GM23248 (cell line): ENCODE measurements around the gene DDRGK1.

Experiments used
- EZH2 ChIP-seq: fragments of 200-600 bp; sonication (generic); IDR thresholded peaks from 2 replicates; pipeline ENCODE4 v1.6.1; 2018; ENCODE audit warnings: antibody characterized with exemption, mild to moderate bottlenecking; ENCODE audit not compliant: insufficient read depth, poor library complexity, severe bottlenecking
- EZH2phosphoT487 ChIP-seq: fragments of 200-600 bp; sonication (generic); IDR thresholded peaks from 2 replicates; pipeline ENCODE4 v1.6.1; 2018; ENCODE audit warnings: antibody characterized with exemption, moderate library complexity, mild to moderate bottlenecking, low read depth; ENCODE audit not compliant: insufficient read depth

DNA sequence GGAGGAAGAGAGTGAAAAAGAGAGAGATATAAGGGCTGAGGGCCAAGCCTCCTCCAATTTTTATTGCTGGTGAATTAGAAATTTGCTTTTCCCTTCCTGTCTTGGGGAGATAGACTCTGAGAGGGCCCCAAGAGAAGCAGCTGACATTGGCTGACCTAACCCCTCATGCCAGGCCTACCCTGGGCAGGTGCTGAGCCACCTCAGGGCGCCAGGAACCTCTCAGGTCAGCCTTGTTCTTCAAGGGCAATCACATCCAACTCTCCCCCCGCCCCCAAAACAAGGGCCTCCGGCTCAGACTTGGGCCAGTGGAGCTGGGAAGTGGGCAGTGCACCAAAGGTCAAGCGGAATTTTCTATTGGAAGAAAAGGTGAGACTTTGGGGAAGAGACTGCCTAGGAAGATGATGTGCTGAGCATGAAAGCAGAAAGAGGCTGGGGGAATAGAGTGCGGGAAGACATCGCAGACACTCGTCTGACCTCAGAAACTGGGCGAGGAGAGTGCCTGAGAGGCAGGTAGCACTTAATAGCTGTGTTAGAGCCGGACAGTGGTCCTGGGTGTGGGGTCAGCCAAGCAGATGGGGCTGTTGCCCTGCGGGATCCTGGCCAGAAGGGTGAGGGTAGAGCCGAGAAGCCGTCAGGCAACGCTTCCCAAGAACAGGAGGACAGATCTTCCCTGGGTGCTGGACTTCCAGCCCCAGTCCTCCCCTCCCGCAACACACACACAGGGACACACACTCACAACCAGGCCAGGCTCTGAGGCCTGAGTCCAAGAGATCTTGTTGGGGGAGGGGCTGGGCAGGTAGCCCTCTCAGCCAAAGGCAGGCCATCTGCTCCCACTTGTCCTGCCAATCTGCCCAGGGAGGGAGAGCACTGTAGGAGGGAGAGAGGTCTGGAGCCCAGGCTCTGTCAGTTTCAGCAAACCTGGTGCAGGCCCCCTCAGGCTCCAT lies 41.1 kb downstream of the DDRGK1 start:
- TF ChIP-seq EZH2: no peak
- no peak for TF ChIP-seq EZH2phosphoT487
